ENCODE results near the gene KCNK4. TPM values are rescaled to one million over a fixed set of nuclear protein-coding genes. Genes with fewer than 3 reads are reported as not detected.

The KCNK4 gene
- total and polyA plus RNA-seq, 12 donors = not detected

GRCh38 chr11:64339754-64340408 lies 48.8 kb downstream of the KCNK4 start, which contains the start of gene CCDC88B:
Gene CCDC88B, plus strand, starts transcription at chr11:64340204. Its CDS starts 63 bp downstream, at chr11:64340267.
- Histone ChIP-seq H3K9me3 (no peaks in the 10 kb centered on the region), H3K27me3 (peaks cover 0 to 2% (median 0%) of the 10 kb centered on the region in 7 donors), H3K4me1 (peaks cover 5 to 39% (median 12%) of the 10 kb centered on the region in 9 donors), H3K27ac (peak within 1 kb of the TSS in 2 of 10 donors; percentile 44 to 85), H3K4me3 (peak within 1 kb of the TSS in 5 of 10 donors; percentile 10 to 56 (median 19)), H3K36me3 (peaks cover 0 to 18% (median 0%) of the 10 kb centered on the region in 9 donors)
- intact Hi-C loops (cut with DNase I) = no loop called here
- 74 to 75% methylated on average over 16 of the region's 16 CpGs for WGBS, 2 donors
- DNase-seq (peak; percentile 47 to 65), ATAC-seq (peak in 5 of 8 donors; percentile 15 to 53 (median 28))
- TF ChIP-seq CTCF (IDR thresholded peaks at IDR 0.05) = no peak

GRCh38 chr11:64340671-64341335 lies 49.7 kb downstream of the KCNK4 start:
- DNase-seq = peak in 1 of 2 donors; percentile 61
- peak overlapping the region in 5 of 10 donors; percentile 10 to 56 (median 19) for H3K4me3 ChIP-seq
- intact Hi-C loops (cut with DNase I) = no loop called here

GRCh38 chr11:64341429-64341828 lies 50.3 kb downstream of the KCNK4 start:
- Histone ChIP-seq H3K9me3 (no peaks in the 10 kb centered on the region), H3K4me3 (peak overlapping the region in 1 of 10 donors; percentile 56), H3K36me3 (peaks cover 0 to 22% (median 0%) of the 10 kb centered on the region in 9 donors), H3K27me3 (peaks cover 0 to 2% (median 0%) of the 10 kb centered on the region in 7 donors), H3K4me1 (peaks cover 5 to 31% (median 11%) of the 10 kb centered on the region in 9 donors), H3K27ac (no peak overlapping the region)
- peak in 1 of 8 donors; percentile 2 for ATAC-seq
- intact Hi-C loops (cut with DNase I) = no loop called here
- TF ChIP-seq CTCF (IDR thresholded peaks at IDR 0.05) = no peak
- no peak for DNase-seq
- WGBS, 2 donors = 83% methylated on average over 21 of the region's 21 CpGs

More at GRCh38 chr11:64340671-64341335, 49.7 kb downstream of the KCNK4 start:
- TF ChIP-seq CTCF (IDR thresholded peaks at IDR 0.05) = no peak
- peak in 2 of 8 donors; percentile 23 to 33 for ATAC-seq
- peaks cover 0 to 22% (median 0%) of the 10 kb centered on the region in 9 donors for H3K36me3 ChIP-seq
- H3K4me1 ChIP-seq = peaks cover 5 to 31% (median 11%) of the 10 kb centered on the region in 9 donors
- peak overlapping the region in 2 of 10 donors; percentile 44 to 85 for H3K27ac ChIP-seq
- H3K27me3 ChIP-seq = peaks cover 0 to 2% (median 0%) of the 10 kb centered on the region in 7 donors
- H3K9me3 ChIP-seq = no peaks in the 10 kb centered on the region
- WGBS, 2 donors = 25 to 32% methylated on average over 33 of the region's 33 CpGs

Data from heart right ventricle (tissue), 16 donors.